ENCODE results near the gene MEA1.

Gene MEA1

DNA sequence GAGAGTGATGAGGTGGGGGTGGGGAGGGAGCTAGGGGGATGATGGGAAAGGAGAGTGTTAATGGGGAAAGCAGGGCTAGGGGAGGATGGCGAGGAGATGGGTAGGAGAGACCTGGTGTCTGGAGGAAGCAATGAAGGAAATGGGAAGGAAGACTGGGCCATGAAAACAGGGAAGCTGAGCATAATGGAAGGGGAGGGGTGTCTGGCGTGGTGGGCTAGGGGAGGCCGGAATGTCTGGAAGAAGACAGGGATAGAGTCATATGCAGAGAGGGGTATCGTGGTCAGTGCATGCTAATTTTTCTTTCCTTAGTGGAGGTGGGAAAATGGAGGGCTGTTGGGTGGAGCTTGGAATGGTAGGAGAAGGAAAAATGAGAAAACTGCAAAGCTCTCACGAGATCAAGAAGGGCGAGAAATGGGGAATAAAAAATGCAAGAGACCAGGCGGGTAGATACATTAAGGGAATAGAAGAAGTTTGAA lies 726 bp upstream of the MEA1 start:
- peak overlapping the region; percentile 90 for H3K4me3 ChIP-seq (ENCODE audit: low read length)
- H3K27ac ChIP-seq (ENCODE audit: low read length), result peak overlapping the region; percentile 20
- peak overlapping the region; percentile 97 for H3K4me2 ChIP-seq (ENCODE audit: low read length)
- H3K4me1 ChIP-seq (ENCODE audit: low read length), result peaks cover 15% of the 10 kb centered on the region
- TF ChIP-seq, protein P1, sequence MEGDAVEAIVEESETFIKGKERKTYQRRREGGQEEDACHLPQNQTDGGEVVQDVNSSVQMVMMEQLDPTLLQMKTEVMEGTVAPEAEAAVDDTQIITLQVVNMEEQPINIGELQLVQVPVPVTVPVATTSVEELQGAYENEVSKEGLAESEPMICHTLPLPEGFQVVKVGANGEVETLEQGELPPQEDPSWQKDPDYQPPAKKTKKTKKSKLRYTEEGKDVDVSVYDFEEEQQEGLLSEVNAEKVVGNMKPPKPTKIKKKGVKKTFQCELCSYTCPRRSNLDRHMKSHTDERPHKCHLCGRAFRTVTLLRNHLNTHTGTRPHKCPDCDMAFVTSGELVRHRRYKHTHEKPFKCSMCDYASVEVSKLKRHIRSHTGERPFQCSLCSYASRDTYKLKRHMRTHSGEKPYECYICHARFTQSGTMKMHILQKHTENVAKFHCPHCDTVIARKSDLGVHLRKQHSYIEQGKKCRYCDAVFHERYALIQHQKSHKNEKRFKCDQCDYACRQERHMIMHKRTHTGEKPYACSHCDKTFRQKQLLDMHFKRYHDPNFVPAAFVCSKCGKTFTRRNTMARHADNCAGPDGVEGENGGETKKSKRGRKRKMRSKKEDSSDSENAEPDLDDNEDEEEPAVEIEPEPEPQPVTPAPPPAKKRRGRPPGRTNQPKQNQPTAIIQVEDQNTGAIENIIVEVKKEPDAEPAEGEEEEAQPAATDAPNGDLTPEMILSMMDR (IDR thresholded peaks at IDR 0.05; ENCODE audit: low read depth, low read length), result no peak
- no peak for TF ChIP-seq EZH2phosphoT487 (IDR thresholded peaks at IDR 0.05; ENCODE audit: low read depth)
- H3K36me3 ChIP-seq (replicated peaks; ENCODE audit: low read depth, low read length), result peaks cover 43% of the 10 kb centered on the region
- no peaks in the 10 kb centered on the region for H3K9me3 ChIP-seq (ENCODE audit: insufficient read depth, low read length)
- peak overlapping the region; percentile 52; the same call in 1 of the 2 replicates for H2AFZ ChIP-seq (ENCODE audit: low read depth, low read length)
- peaks cover 31% of the 10 kb centered on the region for H3K79me2 ChIP-seq (ENCODE audit: low read length)
- H3K27me3 ChIP-seq (ENCODE audit: low read depth, low read length), result no peaks in the 10 kb centered on the region
- H3K9ac ChIP-seq (ENCODE audit: low read length), result peak overlapping the region; percentile 87
- no peaks in the 10 kb centered on the region for H4K20me1 ChIP-seq (ENCODE audit: insufficient read depth, low read length)

DNA sequence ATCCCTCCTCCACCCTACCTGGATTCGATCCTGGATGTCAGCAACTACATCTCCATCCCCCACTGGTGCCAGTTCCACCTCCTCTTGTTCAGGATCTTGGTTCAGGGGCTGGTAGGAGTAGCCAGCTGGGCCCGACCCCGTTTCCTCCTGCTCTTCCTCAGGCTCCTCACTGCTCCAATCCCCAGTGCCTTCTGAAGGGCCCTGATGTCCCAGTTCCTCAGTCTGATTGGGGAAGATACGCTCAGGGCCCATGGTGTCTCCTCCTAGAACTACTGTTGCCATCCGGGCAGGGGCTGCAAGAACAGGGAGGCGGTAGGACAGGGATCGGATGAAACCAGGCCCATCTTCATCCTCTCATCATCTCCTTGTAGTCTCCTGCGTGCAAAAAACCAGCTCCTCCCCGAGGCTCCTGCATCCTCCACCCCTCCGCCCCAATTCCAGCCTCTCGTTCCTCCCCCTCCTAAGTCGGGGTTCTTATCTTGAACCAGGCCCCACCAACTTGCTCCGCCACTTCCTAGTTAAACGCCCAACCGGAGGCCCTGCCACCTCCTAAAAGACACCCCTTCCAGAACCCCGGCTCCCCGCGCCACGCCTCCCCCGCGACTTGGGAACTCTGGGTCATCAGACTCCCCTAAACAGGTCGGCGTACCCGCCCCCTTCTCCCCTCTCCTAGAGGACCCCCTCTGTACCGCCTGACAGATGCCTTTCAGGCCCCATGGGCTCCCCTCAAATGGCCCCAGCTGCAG lies 476 bp downstream of the MEA1 start:
- Histone ChIP-seq H3K27ac (ENCODE audit: low read length) (peak overlapping the region; percentile 28), H3K36me3 (replicated peaks; ENCODE audit: low read depth, low read length) (peaks cover 47% of the 10 kb centered on the region), H2AFZ (ENCODE audit: low read depth, low read length) (peak overlapping the region; percentile 75), H3K4me1 (ENCODE audit: low read length) (peaks cover 22% of the 10 kb centered on the region), H3K27me3 (ENCODE audit: low read depth, low read length) (no peaks in the 10 kb centered on the region), H3K79me2 (ENCODE audit: low read length) (peaks cover 31% of the 10 kb centered on the region), H3K4me2 (ENCODE audit: low read length) (peak overlapping the region; percentile 97), H3K9me3 (ENCODE audit: insufficient read depth, low read length) (no peaks in the 10 kb centered on the region), H3K4me3 (ENCODE audit: low read length) (peak overlapping the region; percentile 90), H4K20me1 (ENCODE audit: insufficient read depth, low read length) (no peaks in the 10 kb centered on the region), H3K9ac (ENCODE audit: low read length) (peak overlapping the region; percentile 84)
- TF ChIP-seq EZH2phosphoT487 (IDR thresholded peaks at IDR 0.05; ENCODE audit: low read depth), result no peak
- TF ChIP-seq, protein P1 (IDR thresholded peaks at IDR 0.05; ENCODE audit: low read depth, low read length), result no peak

DNA sequence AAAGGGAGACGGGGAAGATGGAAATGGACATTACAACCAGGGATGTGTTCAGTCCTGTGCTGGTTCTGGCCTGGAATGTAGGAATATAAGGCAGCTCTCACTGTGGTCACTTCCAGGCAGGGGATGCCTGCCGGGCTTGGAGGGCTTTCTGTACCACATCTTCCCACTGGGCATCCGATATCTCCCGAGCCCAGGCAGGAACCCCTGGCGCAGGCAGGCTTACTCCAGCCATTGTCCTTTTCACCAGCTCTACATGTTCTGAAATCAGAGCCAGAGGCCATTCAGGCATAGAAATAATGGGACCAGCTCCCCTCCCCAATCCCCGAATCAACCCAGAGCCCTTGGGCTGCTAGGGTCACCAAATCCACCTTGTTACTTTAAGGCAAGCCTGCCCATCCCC lies 1.4 kb downstream of the MEA1 start:
- no peaks in the 10 kb centered on the region for H3K9me3 ChIP-seq (ENCODE audit: insufficient read depth, low read length)
- H3K9ac ChIP-seq (ENCODE audit: low read length), result peak overlapping the region; percentile 84; the same call in 1 of the 2 replicates
- H3K4me3 ChIP-seq (ENCODE audit: low read length), result peak overlapping the region; percentile 90
- peak overlapping the region; percentile 97 for H3K4me2 ChIP-seq (ENCODE audit: low read length)
- H3K79me2 ChIP-seq (ENCODE audit: low read length), result peaks cover 31% of the 10 kb centered on the region
- no peaks in the 10 kb centered on the region for H3K27me3 ChIP-seq (ENCODE audit: low read depth, low read length)
- no peak overlapping the region for H3K27ac ChIP-seq (ENCODE audit: low read length)
- H3K36me3 ChIP-seq (replicated peaks; ENCODE audit: low read depth, low read length), result peaks cover 46% of the 10 kb centered on the region
- no peak overlapping the region for H2AFZ ChIP-seq (ENCODE audit: low read depth, low read length)
- TF ChIP-seq EZH2phosphoT487 (IDR thresholded peaks at IDR 0.05; ENCODE audit: low read depth), result no peak
- TF ChIP-seq, protein P1 (IDR thresholded peaks at IDR 0.05; ENCODE audit: low read depth, low read length), result no peak
- H4K20me1 ChIP-seq (ENCODE audit: insufficient read depth, low read length), result no peaks in the 10 kb centered on the region
- H3K4me1 ChIP-seq (ENCODE audit: low read length), result peaks cover 24% of the 10 kb centered on the region

DNA sequence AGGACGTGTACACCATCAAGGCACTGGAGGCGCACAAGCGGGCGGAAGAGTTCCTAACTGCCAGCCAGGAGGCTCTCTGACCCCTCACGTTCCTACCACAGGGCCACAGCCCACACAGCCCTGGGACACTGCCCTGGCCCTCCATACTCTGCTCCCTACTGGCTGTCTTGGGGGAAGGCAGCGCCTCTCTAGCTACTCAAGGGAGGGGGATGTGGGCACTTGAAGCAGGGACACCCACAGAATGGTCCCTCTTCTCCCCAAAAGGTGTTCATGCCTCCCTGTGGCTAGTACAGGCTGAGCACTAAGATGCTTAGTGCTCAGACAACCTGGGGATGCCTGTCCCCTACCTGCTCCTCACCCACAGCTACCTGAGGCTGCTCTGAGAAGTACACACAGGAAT lies 2.5 kb downstream of the MEA1 start:
- Histone ChIP-seq H3K27ac (ENCODE audit: low read length) (no peak overlapping the region), H3K4me3 (ENCODE audit: low read length) (no peak overlapping the region), H3K36me3 (replicated peaks; ENCODE audit: low read depth, low read length) (peaks cover 49% of the 10 kb centered on the region), H2AFZ (ENCODE audit: low read depth, low read length) (no peak overlapping the region), H4K20me1 (ENCODE audit: insufficient read depth, low read length) (no peaks in the 10 kb centered on the region), H3K79me2 (ENCODE audit: low read length) (peaks cover 27% of the 10 kb centered on the region), H3K4me1 (ENCODE audit: low read length) (peaks cover 24% of the 10 kb centered on the region), H3K27me3 (ENCODE audit: low read depth, low read length) (no peaks in the 10 kb centered on the region), H3K4me2 (ENCODE audit: low read length) (no peak overlapping the region), H3K9ac (ENCODE audit: low read length) (no peak overlapping the region), H3K9me3 (ENCODE audit: insufficient read depth, low read length) (no peaks in the 10 kb centered on the region)
- TF ChIP-seq EZH2phosphoT487 (IDR thresholded peaks at IDR 0.05; ENCODE audit: low read depth), result no peak
- TF ChIP-seq, protein P1 (IDR thresholded peaks at IDR 0.05; ENCODE audit: low read depth, low read length), result no peak
